ENCODE data around the gene AKAP13.
"Not testable (repeated sequence)": the region's sequence is repeated elsewhere in the genome, so short reads cannot be mapped to it uniquely, and the experiment has no call there.

AKAP13 gene

DNA sequence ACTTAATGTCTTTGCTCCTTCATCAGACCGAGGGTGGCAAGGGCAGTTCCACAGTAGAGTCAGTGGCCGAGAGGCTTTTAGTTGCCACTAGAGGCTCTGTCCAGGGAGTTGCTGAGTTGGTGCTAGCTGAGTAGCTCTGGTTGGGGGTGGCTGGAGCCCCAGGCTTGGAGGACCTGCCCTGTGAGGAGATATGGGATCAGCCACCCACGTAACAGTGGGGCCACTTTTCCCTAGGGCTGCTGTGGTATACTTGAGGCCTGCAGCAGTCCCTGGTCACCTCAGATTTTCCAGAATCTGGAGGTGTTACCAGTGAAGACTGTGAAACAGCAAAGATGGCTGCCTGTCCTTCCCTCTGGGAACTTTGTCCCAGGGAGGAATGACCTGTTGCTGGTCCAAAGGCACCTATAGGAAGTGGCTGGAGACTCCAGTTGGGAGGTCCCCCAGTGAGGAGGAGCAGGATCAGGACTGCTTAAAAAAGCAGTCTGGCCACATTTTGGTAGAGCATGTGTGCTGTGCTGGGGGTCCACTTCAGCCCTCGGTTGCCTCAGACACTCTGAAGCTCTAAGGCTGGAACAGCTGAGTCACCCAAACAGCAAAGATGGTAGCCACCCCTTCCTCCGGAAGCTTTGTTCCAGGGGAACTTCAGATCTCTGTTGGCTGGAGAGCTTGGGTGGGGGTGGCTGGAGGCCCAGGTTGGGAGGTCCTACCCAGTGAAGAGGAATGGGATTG, 72.9 kb downstream of the AKAP13 start:
- DNase-seq: no peak

DNA sequence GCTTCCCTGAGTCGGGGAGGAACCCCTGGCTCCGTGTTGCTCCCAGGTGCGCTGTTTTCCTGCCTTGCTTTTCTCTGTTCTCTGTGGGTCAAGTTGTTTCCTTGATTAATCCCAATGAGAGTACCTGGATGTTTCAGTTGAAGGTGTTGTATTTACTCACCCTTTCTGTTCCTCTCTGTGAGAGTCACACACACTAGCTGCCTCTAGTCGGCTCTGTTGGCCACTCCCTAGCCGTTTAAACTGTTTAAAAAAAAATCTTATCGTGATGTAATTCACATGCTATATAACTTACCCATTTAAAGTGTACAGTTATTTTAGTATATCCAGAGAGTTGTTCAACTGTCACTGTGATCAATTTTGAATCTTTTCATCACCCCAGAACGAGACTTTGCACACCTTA, 74.0 kb downstream of the AKAP13 start:
- DNase-seq: no peak

- DNase-seq: no peak
Measured at GRCh38 chr15:85455891-85456290, 75.5 kb downstream of the AKAP13 start.

- no peak for DNase-seq
Measured at GRCh38 chr15:85456798-85457197, 76.4 kb downstream of the AKAP13 start.

DNA sequence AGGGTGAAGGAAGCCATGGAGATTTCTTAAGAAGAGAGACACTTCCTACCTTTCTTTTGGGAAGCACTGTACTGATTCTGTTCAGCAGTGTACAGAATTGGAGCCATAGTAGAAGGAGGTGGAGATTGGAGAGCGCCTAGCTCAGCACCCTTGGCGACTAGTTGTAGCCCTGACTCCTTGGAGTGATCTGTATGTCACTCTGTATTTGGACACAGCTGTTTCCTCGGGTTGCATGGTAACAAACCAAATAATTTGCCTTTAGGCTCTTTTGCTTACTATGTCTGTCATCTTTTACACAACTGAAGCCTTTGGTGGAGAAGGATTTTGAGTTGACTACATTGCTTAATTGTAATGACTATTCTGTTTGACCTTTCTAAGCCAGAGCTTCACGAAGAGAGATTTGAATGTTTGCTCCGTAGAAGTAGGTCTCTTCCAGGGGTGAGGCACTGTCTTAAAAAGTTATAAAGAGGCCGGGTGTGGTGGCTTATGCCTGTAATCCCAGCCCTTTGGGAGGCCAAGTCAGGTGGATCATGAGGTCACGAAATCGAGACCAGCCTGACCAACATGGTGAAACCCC, 77.1 kb downstream of the AKAP13 start:
- no peak for DNase-seq

GRCh38 chr15:85458764-85459163, 78.4 kb downstream of the AKAP13 start:
- no peak for DNase-seq

GRCh38 chr15:85462029-85462428, 81.6 kb downstream of the AKAP13 start:
- no peak for DNase-seq

DNA sequence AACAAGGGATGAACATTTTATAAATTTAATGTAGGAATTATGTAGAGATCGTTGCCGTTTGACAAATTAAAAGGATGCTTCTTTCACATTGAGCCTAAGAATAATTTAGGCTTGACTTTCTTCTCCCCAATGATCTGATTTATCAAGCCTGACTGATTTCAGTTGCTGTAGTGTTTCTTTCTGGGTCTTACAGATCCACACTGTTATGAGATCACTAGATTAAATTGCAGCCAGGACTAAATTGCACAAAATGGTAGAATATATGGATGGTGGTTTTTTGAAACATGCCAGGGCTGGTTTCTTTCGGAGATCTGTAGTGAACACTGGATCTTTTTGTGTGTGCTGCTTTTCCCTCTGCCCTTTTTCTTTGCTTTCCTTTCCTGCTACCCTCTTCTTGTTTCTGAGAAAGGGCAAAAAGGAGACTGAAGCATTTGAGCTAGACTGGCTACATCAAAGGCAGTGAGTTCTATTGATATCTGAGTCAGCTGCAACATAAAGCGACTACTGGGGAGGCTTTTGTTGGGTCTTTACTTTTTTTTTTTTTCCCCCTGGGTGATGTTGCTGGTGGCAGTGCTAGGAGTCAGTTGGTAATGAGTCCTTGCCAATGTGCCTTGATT, 83.0 kb downstream of the AKAP13 start:
- DNase-seq: no peak

DNA sequence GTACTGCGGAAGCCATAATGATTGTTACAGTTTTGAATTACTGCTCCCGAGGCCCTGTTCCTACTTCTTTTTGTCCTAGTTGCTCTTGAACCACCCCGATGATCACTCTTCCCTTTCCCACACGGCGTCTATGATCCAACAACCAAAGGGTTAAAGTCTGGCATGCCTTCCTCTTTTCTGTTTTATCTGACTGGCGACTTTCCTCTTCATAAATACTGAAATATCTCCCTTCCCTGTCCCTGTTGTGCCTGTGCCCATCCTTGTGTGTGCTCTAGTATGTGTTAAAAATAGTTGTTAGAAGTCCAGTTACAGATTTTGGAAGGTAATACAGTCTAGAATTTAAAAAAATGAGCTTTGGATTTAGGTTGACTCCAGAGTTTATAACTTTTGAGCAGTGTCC, 83.6 kb downstream of the AKAP13 start:
- DNase-seq: no peak

DNA sequence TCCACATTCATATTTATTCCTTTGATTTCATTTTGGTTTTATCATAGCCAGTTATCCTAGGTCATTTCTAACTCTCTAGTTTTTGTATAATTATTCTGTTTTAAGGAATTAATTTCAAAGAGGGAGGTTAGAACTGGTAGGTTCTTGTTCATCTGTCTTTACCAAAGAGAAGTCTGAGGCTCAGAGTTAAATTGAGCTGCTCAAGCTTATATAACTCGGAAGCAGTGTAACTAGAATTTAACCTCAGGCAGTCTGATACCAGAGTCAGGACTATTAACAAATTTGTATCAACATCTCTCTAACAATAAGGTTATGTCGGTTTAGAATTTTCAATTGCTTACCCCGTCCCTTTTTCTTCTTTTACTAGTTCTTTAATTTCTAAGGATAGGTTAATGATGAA, 84.1 kb downstream of the AKAP13 start:
- no peak for DNase-seq

DNA sequence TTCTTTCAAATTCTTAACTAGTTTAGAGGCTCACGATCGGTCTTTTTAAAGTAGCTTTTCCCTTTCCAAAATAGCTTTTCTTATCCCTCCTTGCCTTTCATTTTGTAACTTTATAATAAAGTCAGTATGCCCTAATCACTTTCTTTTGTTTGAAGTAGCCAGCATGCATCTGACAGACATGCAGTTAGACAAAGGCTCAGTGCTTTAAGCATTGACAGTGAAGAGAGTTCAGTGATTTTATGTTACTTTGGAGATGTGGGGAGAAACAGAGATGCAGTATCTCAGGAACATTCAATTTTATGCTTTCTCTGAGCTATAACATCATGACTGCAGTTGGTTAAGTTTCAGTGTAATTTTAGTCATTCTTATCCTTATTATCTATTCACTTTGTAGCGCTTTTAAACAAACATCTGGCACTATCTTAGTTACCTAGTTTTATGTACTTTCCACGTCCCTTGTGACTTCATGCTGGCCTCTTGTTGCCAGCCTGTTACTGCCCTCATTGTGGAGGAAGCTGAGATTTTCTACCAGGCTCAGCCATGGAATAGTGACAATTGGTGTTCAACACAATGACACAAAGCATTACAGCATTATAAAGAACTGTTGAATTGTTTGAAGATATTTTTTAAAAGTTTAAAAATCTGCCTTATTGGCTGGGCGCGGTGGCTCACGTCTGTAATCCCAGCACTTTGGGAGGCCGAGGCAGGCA, 90.3 kb downstream of the AKAP13 start:
- no peak for DNase-seq

DNA sequence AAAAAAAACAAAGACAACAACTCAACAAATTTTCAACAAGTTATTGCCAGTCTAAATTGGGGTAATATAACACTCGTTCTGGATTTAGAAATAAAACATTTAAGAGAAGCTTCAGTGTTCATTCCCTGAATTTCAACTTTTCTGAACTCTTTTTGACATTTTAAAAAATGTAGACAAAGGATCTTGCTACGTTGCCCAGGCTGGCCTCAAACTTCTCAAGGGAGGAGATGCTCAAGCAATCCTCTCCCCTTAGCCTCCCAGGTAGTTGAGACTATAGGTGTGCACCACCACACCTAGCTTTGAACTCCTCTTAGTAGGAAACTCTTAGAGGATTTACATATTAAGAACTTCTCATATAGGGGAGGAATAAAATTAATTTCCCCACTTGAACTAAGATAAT, 91.9 kb downstream of the AKAP13 start:
- DNase-seq: no peak

DNA sequence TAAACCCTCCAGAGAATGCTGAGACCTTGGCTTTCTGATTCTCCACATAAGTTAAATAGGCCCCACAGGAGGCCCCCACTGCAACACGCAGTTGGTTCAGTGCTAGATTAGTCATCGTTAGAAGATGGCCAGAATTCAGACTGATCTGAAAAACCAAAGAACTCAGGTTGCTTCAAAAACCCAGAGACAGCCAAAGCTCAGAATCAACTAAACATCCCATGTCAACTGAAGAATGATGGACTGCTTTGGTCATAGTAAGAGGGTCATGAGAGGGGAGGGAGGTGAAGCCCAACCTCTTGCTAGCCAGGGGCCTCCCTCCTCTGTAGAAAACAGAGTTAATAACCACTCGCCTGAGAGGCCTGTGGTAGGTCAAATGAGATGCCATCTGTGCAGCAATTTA, 93.1 kb downstream of the AKAP13 start:
- no peak for DNase-seq

- DNase-seq: no peak
Measured at GRCh38 chr15:85474700-85475316, 94.4 kb downstream of the AKAP13 start.

- DNase-seq: no peak
Measured at GRCh38 chr15:85475317-85475701, 94.9 kb downstream of the AKAP13 start.

DNA sequence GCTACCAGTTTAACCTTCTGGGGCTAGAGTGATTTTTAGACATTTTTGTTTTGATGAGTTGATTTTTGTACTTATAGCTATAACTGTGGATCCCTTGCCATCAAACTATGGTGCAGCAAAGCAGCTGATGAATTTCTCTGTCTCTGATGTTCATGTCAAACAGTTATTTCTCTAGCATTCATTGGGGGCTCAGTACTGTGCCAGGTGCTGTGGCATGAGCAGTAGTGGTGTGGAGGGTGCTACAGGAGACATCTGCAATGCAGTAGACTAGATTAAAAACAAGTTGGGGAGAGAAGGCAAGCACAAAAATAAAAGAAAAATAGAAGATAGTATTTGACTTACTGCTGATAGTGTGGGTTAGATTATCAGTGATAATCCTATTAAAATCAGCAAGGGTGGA, 95.3 kb downstream of the AKAP13 start:
- no peak for DNase-seq

DNA sequence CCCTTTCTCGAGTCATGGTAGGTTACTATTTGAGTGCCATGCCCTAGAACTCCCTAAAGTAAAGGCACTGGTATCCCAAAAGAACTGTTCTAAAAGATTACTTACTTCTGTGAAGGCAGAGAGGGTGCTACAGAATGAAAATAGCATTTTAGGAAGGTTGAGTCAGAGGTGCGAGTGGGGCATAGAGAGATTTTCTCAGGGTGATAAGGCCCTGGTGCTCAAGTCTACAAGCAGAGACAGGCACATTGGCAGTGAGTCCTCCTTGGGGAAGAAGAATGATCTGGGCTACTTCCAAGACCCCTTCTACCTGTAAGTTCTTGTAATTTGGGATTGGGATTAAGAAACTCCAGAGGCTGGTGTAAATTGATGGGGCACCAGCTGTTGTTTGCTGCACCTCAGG, 96.7 kb downstream of the AKAP13 start:
- DNase-seq: no peak

- no peak for DNase-seq
Measured at GRCh38 chr15:85477730-85478129, 97.3 kb downstream of the AKAP13 start.

DNA sequence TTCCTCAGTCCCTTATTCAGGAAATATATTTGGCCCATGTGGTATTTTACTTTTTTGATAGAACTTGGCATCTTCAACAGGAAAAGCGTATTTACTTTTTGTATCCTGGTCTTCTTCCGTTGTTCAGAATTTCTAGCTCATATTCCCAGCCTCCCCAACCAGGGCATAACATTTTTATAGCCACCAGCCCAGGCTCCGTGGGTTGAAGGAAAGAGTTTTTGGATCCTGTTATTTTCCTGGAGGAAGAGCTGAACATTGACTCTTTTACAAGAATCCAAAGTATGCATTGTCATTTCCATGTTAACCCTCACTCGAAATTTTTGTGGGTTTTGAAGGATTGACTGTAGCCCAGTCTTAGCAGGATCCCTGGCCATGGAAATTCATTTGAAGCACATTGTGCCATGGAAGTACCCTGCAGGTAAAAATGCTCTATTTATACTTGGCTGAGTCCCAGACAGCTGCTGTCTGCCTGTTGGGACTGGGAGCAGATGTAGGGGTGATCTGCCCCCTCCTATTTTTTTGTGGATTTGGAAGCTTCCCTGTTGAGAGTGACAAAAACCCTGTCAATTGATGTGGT, 98.8 kb downstream of the AKAP13 start:
- no peak for DNase-seq

DNA sequence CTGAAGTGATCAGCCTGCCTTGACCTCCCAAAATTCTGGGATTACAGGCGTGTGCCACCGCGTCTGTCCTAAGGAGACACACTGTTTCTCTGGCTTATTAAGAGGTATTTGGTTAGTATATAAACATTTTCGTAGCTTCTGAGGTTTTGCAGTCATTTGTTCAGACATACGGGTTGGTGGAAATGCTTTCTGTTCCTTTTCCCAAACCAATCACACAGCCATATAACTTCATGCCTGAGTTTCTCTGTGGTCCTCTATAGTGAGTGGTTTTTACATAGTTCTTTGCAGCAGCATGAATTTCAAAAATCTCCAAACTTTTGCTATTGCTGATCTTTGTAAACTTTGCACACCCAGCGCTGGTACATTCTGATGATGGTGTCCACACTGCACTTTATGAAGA, 100.5 kb downstream of the AKAP13 start:
- no peak for DNase-seq

- not testable (repeated sequence) for DNase-seq
Measured at GRCh38 chr15:85481543-85481942, 101.1 kb downstream of the AKAP13 start.

GRCh38 chr15:85482894-85483293, 102.5 kb downstream of the AKAP13 start:
- no peak for DNase-seq

DNA sequence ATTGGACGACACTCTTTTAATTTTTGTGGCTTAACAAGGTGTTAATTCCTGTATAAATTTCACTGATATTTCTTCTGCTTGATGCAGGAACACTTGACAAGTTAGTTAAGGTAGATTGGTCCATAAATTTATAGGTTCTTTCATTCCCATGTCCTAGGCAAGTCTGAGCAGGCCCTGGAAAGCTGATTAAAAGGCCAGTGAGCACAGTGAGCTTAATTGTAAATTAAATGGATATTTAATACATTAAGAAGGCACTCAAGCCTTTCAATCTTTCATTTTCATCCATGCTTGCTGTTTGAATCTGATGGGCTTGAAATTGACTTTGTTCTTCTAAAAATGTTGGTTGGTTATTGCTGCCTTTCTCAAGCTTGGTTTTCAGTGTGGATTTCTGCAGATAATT, 103.6 kb downstream of the AKAP13 start:
- DNase-seq: not testable (repeated sequence)
